ENCODE data around the gene GADL1.

The GADL1 gene

GRCh38 chr3:30894521-30895251 is at the start of gene GADL1:
GADL1 (minus strand) TSS chr3:30894661; CDS start chr3:30894614, 47 bp downstream.
- no peak for DNase-seq

- DNase-seq, result no peak
Measured at GRCh38 chr3:30944124-30944523, 49.7 kb upstream of the GADL1 start.

- no peak for DNase-seq
Measured at GRCh38 chr3:30943206-30943605, 48.7 kb upstream of the GADL1 start.

- no peak for DNase-seq
Measured at GRCh38 chr3:30941342-30941741, 46.9 kb upstream of the GADL1 start.

- no peak for DNase-seq
Measured at GRCh38 chr3:30940740-30941139, 46.3 kb upstream of the GADL1 start.

- DNase-seq, result no peak
Measured at GRCh38 chr3:30934208-30934550, 39.7 kb upstream of the GADL1 start.

- DNase-seq, result no peak
Measured at GRCh38 chr3:30933478-30934207, 39.2 kb upstream of the GADL1 start.

GRCh38 chr3:30932513-30933098 is 38.1 kb upstream of the GADL1 start:
- DNase-seq, result no peak

- no peak for DNase-seq
Measured at GRCh38 chr3:30924763-30925162, 30.3 kb upstream of the GADL1 start.

GRCh38 chr3:30919564-30919963 is 25.1 kb upstream of the GADL1 start:
- DNase-seq, result no peak

GRCh38 chr3:30918761-30919160 is 24.3 kb upstream of the GADL1 start:
- no peak for DNase-seq

GRCh38 chr3:30915782-30916181 is 21.3 kb upstream of the GADL1 start:
- DNase-seq, result no peak

GRCh38 chr3:30914696-30915095 is 20.2 kb upstream of the GADL1 start:
- no peak for DNase-seq

GRCh38 chr3:30913176-30913575 is 18.7 kb upstream of the GADL1 start:
- no peak for DNase-seq

GRCh38 chr3:30912301-30912700 is 17.8 kb upstream of the GADL1 start:
- no peak for DNase-seq

GRCh38 chr3:30908456-30909037 is 14.1 kb upstream of the GADL1 start:
- no peak for DNase-seq

GRCh38 chr3:30904996-30905395 is 10.5 kb upstream of the GADL1 start:
- no peak for DNase-seq

- no peak for DNase-seq
Measured at GRCh38 chr3:30895329-30895728, 868 bp upstream of the GADL1 start.

GRCh38 chr3:30893678-30894325 is 659 bp downstream of the GADL1 start:
- DNase-seq, result no peak

- DNase-seq, result no peak
Measured at GRCh38 chr3:30890907-30891306, 3.6 kb downstream of the GADL1 start.

- no peak for DNase-seq
Measured at GRCh38 chr3:30886888-30887287, 7.6 kb downstream of the GADL1 start.

GRCh38 chr3:30878862-30879261 is 15.6 kb downstream of the GADL1 start:
- DNase-seq, result no peak

GRCh38 chr3:30875505-30875904 is 19.0 kb downstream of the GADL1 start:
- no peak for DNase-seq
